ENCODE measurements around the gene ANO7.

DNA sequence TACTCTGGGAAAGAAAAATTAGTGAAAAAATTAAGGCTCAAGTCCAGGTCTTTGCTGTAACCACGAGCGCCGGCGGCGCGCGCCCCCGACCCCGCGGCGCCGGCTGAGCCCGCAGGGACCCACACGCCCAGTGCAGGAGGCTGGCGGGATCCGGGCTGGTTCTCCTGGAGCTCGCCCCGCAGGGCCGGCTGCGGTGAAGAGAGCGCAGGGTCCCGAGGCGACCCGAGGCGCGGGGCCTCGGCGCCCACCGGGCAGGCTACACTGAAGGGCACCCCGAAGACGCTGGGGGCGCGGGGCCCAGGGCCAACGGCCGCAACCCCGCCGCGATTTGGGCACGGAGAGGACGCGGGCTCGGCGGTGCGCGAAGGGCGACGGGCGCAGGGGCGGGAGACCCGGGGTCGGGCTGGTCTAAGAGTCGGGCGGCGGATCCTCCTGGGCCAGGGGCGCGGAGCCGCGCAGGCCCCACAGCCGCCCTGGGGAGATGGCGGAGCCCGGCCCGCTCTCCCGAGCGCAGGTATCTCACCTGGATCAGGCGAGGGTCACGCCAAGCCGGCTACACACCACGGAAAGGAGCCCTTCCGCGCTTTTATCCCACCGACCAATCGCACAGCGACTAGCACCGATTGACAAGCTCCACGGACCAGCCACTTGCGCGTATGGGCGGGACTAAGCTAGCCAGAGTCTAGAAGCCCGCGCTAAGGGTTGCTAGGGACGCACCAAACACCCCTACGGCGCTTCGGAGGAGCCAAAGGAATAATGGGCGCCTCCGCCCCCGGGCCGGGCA lies 39.4 kb upstream of the ANO7 start, which contains the start of gene PASK:
- no peak for TF ChIP-seq EZH2phosphoT487 (IDR thresholded peaks at IDR 0.05; ENCODE audit: insufficient read depth, low read depth)
- no peak for TF ChIP-seq EZH2 (IDR thresholded peaks at IDR 0.05; ENCODE audit: insufficient read depth, poor library complexity, severe bottlenecking)

All from GM23248 (cell line).